GM21528 (cell line): ENCODE results near the gene CYTH4.

ENCODE experiments used
- ATAC-seq: cut with Tn5 transposase; IDR thresholded peaks from one replicate; pipeline ENCODE4 v1.9.1; 2021; ENCODE audit warnings: mild to moderate bottlenecking, moderate library complexity; ENCODE audit not compliant: unreplicated experiment, low FRiP score

Gene CYTH4

DNA sequence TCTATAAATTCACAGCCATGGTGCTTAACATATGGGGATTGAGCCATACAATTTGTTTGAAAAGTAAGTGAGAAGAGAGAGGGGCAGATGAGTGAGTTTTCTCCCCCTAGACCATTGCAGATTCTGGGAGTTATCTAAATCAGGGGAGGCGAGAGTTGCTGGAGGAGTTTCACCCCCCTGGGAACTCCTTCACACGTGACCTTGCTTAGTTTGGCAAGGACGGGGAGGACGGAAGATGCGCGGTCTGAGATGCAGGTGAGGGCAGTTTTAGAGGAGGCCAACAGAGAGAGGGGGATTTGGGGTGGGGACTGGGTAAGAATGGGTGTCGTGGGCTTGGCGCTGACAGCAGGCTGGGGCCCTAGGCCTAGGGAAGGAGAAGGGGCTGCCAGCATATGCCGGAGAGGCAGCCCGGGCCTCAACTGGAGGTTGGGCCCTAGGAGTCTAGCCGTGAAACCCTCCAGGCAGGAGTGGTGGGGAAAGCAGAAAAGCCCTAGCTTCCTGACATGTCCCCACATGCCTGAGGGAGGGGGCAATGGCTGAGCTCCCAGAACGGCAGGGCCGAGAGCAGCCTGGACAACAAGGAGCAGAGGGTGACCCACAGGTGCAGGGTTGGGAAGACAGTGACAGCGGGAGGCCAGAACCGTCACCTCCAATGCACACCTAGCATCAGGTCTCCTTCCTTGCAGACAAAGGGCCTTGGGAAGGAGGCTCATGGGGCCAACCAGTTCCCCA lies 81.1 kb downstream of the CYTH4 start:
- ATAC-seq = no peak
